IPS DF 6.9 (cell line): ENCODE measurements around the gene ARHGEF4.
A peak's percentile ranks its signal among the peaks of the same experiment; 100 is the strongest.
"Not testable (repeated sequence)": the region's sequence is repeated elsewhere in the genome, so short reads cannot be mapped to it uniquely, and the experiment has no call there.

Source experiments
- DNase-seq: peaks from one replicate; pipeline ENCODE4 v3.0.0-alpha.2; 2013; ENCODE audit warnings: low read depth, low spot score
- H3K27ac ChIP-seq: one replicate; pipeline ENCODE4 v1.5.1; 2013; ENCODE audit warnings: low read length, control low read depth
- H3K27me3 ChIP-seq: 2 replicates; pipeline ENCODE4 v1.6.1; 2013; ENCODE audit warnings: mild to moderate bottlenecking, low read length; ENCODE audit not compliant: control insufficient read depth, insufficient read depth
- H3K36me3 ChIP-seq: 2 replicates; pipeline ENCODE4 v1.6.1; 2013; ENCODE audit warnings: low read length; ENCODE audit not compliant: control insufficient read depth, insufficient read depth
- H3K4me1 ChIP-seq: 2 replicates; pipeline ENCODE4 v1.6.1; 2013; ENCODE audit warnings: low read length; ENCODE audit not compliant: control insufficient read depth, insufficient read depth
- H3K4me3 ChIP-seq: 2 replicates; pipeline ENCODE4 v1.5.1; 2013; ENCODE audit warnings: mild to moderate bottlenecking, low read length
- H3K9me3 ChIP-seq: 2 replicates; pipeline ENCODE4 v1.6.1; 2013; ENCODE audit warnings: low read length, inconsistent platforms; ENCODE audit not compliant: control insufficient read depth, insufficient read depth
- WGBS: extraction: QIAGEN DNeasy Blood & Tissue Kit; methylation state at CpG from one replicate; pipeline ENCODE4 v1.1.7; 2013; ENCODE audit warnings: mixed read lengths, missing lambda C conversion rate; ENCODE audit not compliant: insufficient read length, insufficient coverage; 5-methylcytosine and 5-hydroxymethylcytosine counted together

ARHGEF4 gene

DNA sequence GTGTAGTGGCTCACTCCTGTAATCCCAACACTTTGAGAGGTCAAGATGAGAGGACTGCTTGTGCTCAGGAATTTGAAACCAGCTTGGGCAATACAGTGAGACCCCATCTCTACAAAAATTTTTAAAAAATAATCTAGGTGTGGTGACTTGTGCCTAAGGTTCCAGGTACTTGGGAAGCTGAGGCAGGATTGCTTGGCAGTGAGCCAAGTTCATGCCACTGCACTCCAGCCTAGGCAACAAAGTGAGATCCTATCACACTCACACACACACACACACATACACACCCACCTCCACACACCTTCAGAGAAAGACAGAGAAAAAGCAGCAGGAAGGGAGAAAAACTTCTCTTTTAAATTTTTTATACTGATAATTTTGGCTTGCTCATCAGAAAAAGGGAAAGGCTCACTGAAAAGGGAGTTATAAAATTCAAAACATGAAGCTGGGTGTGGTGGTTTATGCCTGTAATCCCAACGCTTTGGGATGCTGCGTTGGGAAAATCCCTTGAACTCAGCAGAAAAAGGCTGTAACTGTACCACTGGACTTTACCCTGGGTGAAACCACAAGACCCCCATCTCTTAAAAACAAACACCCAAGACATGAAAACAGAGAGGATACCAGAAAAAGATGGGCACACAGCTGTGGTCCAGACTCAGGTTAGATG is 230.9 kb downstream of the ARHGEF4 start:
- no peak for DNase-seq
- H3K36me3 ChIP-seq = peaks cover 14% of the 10 kb centered on the region
- no peak overlapping the region for H3K4me3 ChIP-seq
- no peaks in the 10 kb centered on the region; the same call in 1 of the 2 replicates for H3K27me3 ChIP-seq
- no CpG with 5 or more reads among the region's 2 CpGs for WGBS
- no peak overlapping the region for H3K27ac ChIP-seq
- H3K4me1 ChIP-seq = no peaks in the 10 kb centered on the region; the same call in 1 of the 2 replicates
- H3K9me3 ChIP-seq = no peaks in the 10 kb centered on the region; the same call in 1 of the 2 replicates

GRCh38 chr2:131068172-131068571 is 231.5 kb downstream of the ARHGEF4 start:
- not testable (repeated sequence) for H3K4me1 ChIP-seq, DNase-seq, H3K27ac ChIP-seq, H3K4me3 ChIP-seq, H3K27me3 ChIP-seq, H3K9me3 ChIP-seq
- peaks cover 14% of the 10 kb centered on the region for H3K36me3 ChIP-seq
- WGBS = no CpG with 5 or more reads among the region's 6 CpGs

GRCh38 chr2:131075578-131075977 is 238.9 kb downstream of the ARHGEF4 start:
- not testable (repeated sequence) for DNase-seq, H3K27ac ChIP-seq, H3K4me1 ChIP-seq, H3K27me3 ChIP-seq, H3K9me3 ChIP-seq, H3K4me3 ChIP-seq
- H3K36me3 ChIP-seq = peaks cover 15% of the 10 kb centered on the region; the same call in 1 of the 2 replicates
- WGBS = no CpG with 5 or more reads among the region's 15 CpGs

DNA sequence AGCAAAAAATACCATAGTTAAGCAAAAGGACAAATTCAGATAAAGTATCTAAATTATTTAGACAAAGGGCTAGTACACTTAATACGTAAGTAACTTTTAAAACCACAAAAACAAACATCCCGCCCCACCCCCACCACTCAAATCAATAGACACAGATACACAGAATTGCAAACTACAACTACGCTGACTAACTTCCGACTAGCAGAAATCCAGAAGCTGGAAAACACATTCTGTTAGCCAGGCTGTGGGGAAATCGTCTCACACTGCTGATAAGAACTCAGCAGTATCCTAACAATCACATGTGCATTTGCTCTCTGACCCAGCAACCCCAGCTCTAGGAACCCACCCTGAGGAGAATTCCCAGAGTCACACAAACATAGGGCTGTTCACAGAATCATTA is 240.0 kb downstream of the ARHGEF4 start:
- H3K4me3 ChIP-seq = no peak overlapping the region
- H3K36me3 ChIP-seq = peaks cover 9% of the 10 kb centered on the region; the same call in 1 of the 2 replicates
- 100% methylated on average over 1 of the region's 5 CpGs for WGBS

DNA sequence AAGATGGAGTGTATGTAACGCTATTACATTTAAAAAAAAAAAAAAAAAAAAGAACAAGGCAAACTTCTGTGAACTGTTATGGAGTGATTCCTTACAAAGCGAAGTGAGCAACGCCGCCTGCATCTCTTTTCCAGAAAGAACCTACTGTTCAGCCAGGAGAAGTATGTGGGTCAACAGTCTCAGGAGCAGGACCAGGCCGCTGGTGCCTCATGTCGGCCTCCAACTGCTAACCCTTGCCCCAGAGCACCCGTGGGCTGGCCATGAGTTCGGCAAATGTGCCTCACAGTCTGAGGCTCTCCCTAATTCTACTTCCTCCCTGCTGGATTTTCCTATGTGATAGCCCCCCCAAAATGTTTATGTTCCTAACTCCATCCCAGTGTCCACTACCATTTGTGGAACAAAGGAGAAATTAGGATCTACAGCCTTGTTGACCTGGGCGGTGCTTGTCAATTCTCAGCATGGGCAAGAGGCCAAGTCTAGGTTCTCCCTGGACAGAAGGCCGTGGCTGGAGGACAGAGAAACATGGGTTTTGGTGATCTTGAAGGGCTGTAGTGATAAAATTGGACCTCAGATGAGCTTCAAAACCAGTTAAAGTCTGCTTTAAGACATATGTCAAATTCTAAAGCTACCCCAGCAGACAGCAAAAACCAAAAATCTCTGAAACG is 240.6 kb downstream of the ARHGEF4 start:
- Histone ChIP-seq H3K4me1 (no peaks in the 10 kb centered on the region; the same call in 1 of the 2 replicates), H3K27me3 (no peaks in the 10 kb centered on the region), H3K27ac (no peak overlapping the region), H3K36me3 (peaks cover 8% of the 10 kb centered on the region; the same call in 1 of the 2 replicates), H3K9me3 (no peaks in the 10 kb centered on the region), H3K4me3 (no peak overlapping the region)
- WGBS = no CpG with 5 or more reads among the region's 11 CpGs
- DNase-seq = no peak

More for the DNA sequence above, 240.0 kb downstream of the ARHGEF4 start:
- no peaks in the 10 kb centered on the region for H3K9me3 ChIP-seq
- no peak overlapping the region for H3K27ac ChIP-seq
- H3K27me3 ChIP-seq = no peaks in the 10 kb centered on the region
- no peak for DNase-seq
- no peaks in the 10 kb centered on the region; the same call in 1 of the 2 replicates for H3K4me1 ChIP-seq

GRCh38 chr2:131077966-131078365 is 241.3 kb downstream of the ARHGEF4 start:
- no peak for DNase-seq
- H3K9me3 ChIP-seq = no peaks in the 10 kb centered on the region
- WGBS = no CpG with 5 or more reads among the region's 3 CpGs
- no peaks in the 10 kb centered on the region for H3K27me3 ChIP-seq
- H3K27ac ChIP-seq = no peak overlapping the region
- no peaks in the 10 kb centered on the region; the same call in 1 of the 2 replicates for H3K4me1 ChIP-seq
- H3K36me3 ChIP-seq = peaks cover 8% of the 10 kb centered on the region; the same call in 1 of the 2 replicates
- no peak overlapping the region for H3K4me3 ChIP-seq

DNA sequence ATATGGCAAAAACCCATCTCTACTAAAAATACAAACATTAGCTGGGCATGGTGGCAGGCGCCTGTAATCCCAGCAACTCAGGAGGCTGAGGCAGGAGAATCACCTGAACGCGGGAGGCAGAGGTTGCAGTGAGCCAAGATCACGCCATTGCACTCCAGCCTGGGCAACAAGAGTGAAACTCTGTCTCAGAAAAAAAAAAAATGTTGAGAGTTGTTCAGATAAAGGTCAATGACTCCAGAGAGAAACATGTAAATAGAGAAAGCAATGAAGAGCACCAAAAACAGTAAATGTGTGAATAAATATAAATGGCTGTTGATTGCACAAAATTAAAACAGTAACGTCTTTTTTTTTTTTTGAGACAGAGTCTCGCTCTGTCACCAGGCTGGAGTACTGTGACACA is 243.2 kb downstream of the ARHGEF4 start:
- no CpG with 5 or more reads among the region's 6 CpGs for WGBS
- not testable (repeated sequence) for H3K4me3 ChIP-seq, DNase-seq, H3K9me3 ChIP-seq, H3K36me3 ChIP-seq, H3K27ac ChIP-seq, H3K4me1 ChIP-seq, H3K27me3 ChIP-seq

DNA sequence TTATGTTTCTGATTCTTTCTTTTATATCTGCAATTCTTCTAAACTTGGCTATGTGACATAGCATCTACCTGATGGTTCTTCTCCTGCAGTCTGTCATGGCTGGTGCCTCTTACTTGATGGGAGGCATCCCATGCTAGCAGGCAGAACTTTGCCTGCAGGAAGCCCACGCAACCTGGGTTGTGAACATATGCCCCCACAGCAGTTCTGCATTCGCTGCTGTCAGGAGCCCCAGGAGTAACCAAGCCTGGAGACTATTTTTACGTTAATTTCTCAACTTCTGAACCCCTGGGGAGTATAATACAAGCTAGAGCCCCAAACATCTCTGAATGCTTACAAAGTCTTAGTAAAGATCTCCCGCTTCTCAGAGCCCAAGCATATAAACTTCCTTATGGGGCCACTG is 244.5 kb downstream of the ARHGEF4 start:
- H3K36me3 ChIP-seq = peaks cover 2% of the 10 kb centered on the region; the same call in 1 of the 2 replicates
- H3K4me3 ChIP-seq = no peak overlapping the region
- no peaks in the 10 kb centered on the region for H3K27me3 ChIP-seq
- H3K9me3 ChIP-seq = no peaks in the 10 kb centered on the region
- no peak overlapping the region for H3K27ac ChIP-seq
- DNase-seq = no peak
- WGBS = no CpG with 5 or more reads among the region's 4 CpGs
- no peaks in the 10 kb centered on the region; the same call in 1 of the 2 replicates for H3K4me1 ChIP-seq

GRCh38 chr2:131085646-131086045 is 248.9 kb downstream of the ARHGEF4 start:
- no CpG with 5 or more reads among the region's 2 CpGs for WGBS
- peaks cover 3% of the 10 kb centered on the region for H3K36me3 ChIP-seq
- H3K27ac ChIP-seq = no peak overlapping the region

GRCh38 chr2:131092458-131093005 is 255.8 kb downstream of the ARHGEF4 start:
- no CpG with 5 or more reads among the region's 26 CpGs for WGBS
- peak overlapping the region; percentile 94; the same call in 1 of the 2 replicates for H3K4me3 ChIP-seq

More at GRCh38 chr2:131085646-131086045, 248.9 kb downstream of the ARHGEF4 start:
- no peaks in the 10 kb centered on the region for H3K27me3 ChIP-seq
- H3K4me1 ChIP-seq = no peaks in the 10 kb centered on the region
- H3K4me3 ChIP-seq = no peak overlapping the region
- DNase-seq = no peak
- no peaks in the 10 kb centered on the region for H3K9me3 ChIP-seq

More at GRCh38 chr2:131092458-131093005, 255.8 kb downstream of the ARHGEF4 start:
- H3K27me3 ChIP-seq = no peaks in the 10 kb centered on the region
- peaks cover 3% of the 10 kb centered on the region for H3K36me3 ChIP-seq
- no peak overlapping the region for H3K27ac ChIP-seq
- no peaks in the 10 kb centered on the region for H3K9me3 ChIP-seq
- DNase-seq = no peak
- no peaks in the 10 kb centered on the region for H3K4me1 ChIP-seq
